GM12878 (cell line): ENCODE measurements around the gene ROBO1. TPM values are rescaled to one million over a fixed set of nuclear protein-coding genes. Genes with fewer than 3 reads are reported as not detected.

Source experiments
- ATAC-seq: fragments of 200-7000 bp; cut with Tn5 transposase; 3 replicates; pipeline ENCODE4 v1.9.1; 2020; ENCODE audit warnings: mild to moderate bottlenecking, moderate library complexity
- BruUV-seq: library from RNA; stranded (reverse); fragments of 400-500 nt; replicated peaks from 2 replicates; lab custom pipeline; 2021; lab: Mats Ljungman, UMichigan
- CTCF ChIA-PET: fragments of 300-600 bp; sonication (Branson Sonifier 250); formaldehyde crosslinking; extraction: SDS; loops from one replicate; lab custom pipeline; 2021; ENCODE audit warnings: inconsistent platforms; lab: Yijun Ruan, JAX
- POLR2A ChIA-PET: fragments of 350-600 bp; formaldehyde crosslinking; extraction: SDS; loops from one replicate; lab custom pipeline; 2021; ENCODE audit warnings: inconsistent platforms; lab: Charles Lee
- RAD21 ChIA-PET: fragments of 300-600 bp; sonication (Branson Sonifier 250); formaldehyde crosslinking; loops from one replicate; lab custom pipeline; 2023; ENCODE audit warnings: antibody characterized with exemption; ENCODE audit not compliant: unreplicated experiment; lab: Charles Lee
- SMC1A ChIA-PET: fragments of 300-600 bp; sonication (Branson Sonifier 250); formaldehyde crosslinking; loops from one replicate; lab custom pipeline; 2023; ENCODE audit not compliant: unreplicated experiment, uncharacterized antibody; lab: Charles Lee
- DNase-seq: peaks from one replicate; pipeline ENCODE4 v3.0.0-alpha.2; 2011; ENCODE audit warnings: low read depth, low spot score
- FAIRE-seq: peaks from 3 replicates; lab custom pipeline; 2011; peaks lifted over from hg19 to GRCh38; lab: Jason Lieb, UNC
- H2AFZ ChIP-seq: 2 replicates; pipeline ENCODE4 v1.6.0; 2011; ENCODE audit warnings: low read depth, low read length, control low read depth; ENCODE audit not compliant: control insufficient read depth
- H3K27ac ChIP-seq: 2 replicates; pipeline ENCODE4 v1.5.1; 2011; ENCODE audit warnings: control low read depth; ENCODE audit not compliant: control insufficient read depth, insufficient read depth
- H3K27me3 ChIP-seq, 2 experiments: replicated peaks in 1 of 2; 2 replicates each; pipeline versions ENCODE4 v1.6.0 to v1.6.1; 2011; ENCODE audit warnings: low read length in 1 of 2; ENCODE audit not compliant: control insufficient read depth in 2 of 2, insufficient read depth in 2 of 2
- H3K36me3 ChIP-seq, 2 experiments: 2 replicates each; pipeline ENCODE4 v1.5.1; 2011; ENCODE audit warnings: low read length in 1 of 2; ENCODE audit not compliant: control insufficient read depth in 2 of 2, insufficient read depth in 2 of 2
- H3K4me1 ChIP-seq: 2 replicates; pipeline ENCODE4 v1.6.1; 2011; ENCODE audit warnings: mild to moderate bottlenecking, low read length, moderate library complexity, mixed read lengths; ENCODE audit not compliant: control insufficient read depth, insufficient read depth
- H3K4me2 ChIP-seq: 2 replicates; pipeline ENCODE4 v1.6.0; 2011; ENCODE audit warnings: control low read depth; ENCODE audit not compliant: control insufficient read depth, insufficient read depth
- H3K4me3 ChIP-seq: fragments of 200-600 bp; sonication (generic); 2 replicates; pipeline ENCODE4 v1.5.1; 2016
- H3K79me2 ChIP-seq: 2 replicates; pipeline ENCODE4 v1.6.0; 2011; ENCODE audit warnings: low read length; ENCODE audit not compliant: control insufficient read depth, insufficient read depth
- H3K9ac ChIP-seq: 2 replicates; pipeline ENCODE4 v1.8.0; 2011; ENCODE audit warnings: low read length, control low read depth, mixed read lengths; ENCODE audit not compliant: control insufficient read depth, insufficient read depth
- H3K9me3 ChIP-seq: replicated peaks from 3 replicates; pipeline ENCODE4 v1.5.1; 2011; ENCODE audit warnings: mild to moderate bottlenecking, low read length; ENCODE audit not compliant: control insufficient read depth, insufficient read depth
- H4K20me1 ChIP-seq: 2 replicates; pipeline ENCODE4 v1.6.0; 2011; ENCODE audit not compliant: control insufficient read depth, insufficient read depth
- ATF7 ChIP-seq: fragments of 450-650 bp; IDR thresholded peaks from 2 replicates; pipeline ENCODE4 v1.6.1; 2016; ENCODE audit warnings: low read depth, mild to moderate bottlenecking
- CBFB ChIP-seq: IDR thresholded peaks from 2 replicates; pipeline ENCODE4 v1.6.1; 2016; ENCODE audit warnings: antibody characterized with exemption, low read depth
- CREM ChIP-seq: IDR thresholded peaks from 2 replicates; pipeline ENCODE4 v1.6.1; 2014; ENCODE audit warnings: antibody characterized with exemption, low read depth
- EED ChIP-seq: sonication (generic); IDR thresholded peaks from 2 replicates; pipeline ENCODE4 v1.6.1; 2016; ENCODE audit warnings: antibody characterized with exemption, low read depth
- GATAD2B ChIP-seq: fragments of 450-650 bp; conservative IDR thresholded peaks from 2 replicates; pipeline ENCODE4 v1.6.1; 2017; ENCODE audit warnings: low read depth, mild to moderate bottlenecking, moderate library complexity
- IKZF2 ChIP-seq, 2 experiments: fragments of 450-650 bp; IDR thresholded peaks; 2 replicates each; pipeline ENCODE4 v1.6.1; 2017; ENCODE audit warnings: mild to moderate bottlenecking in 2 of 2, moderate library complexity in 2 of 2
- MTA2 ChIP-seq: fragments of 450-650 bp; IDR thresholded peaks from 2 replicates; pipeline ENCODE4 v1.6.1; 2016; ENCODE audit warnings: low read depth, mild to moderate bottlenecking, moderate library complexity
- PAX5 ChIP-seq: IDR thresholded peaks from 2 replicates; pipeline ENCODE4 v1.6.1; 2011; ENCODE audit warnings: low read depth, low read length, borderline replicate concordance
- ZNF217 ChIP-seq: fragments of 450-650 bp; IDR thresholded peaks from 2 replicates; pipeline ENCODE4 v1.6.1; 2017; ENCODE audit warnings: antibody characterized with exemption, mild to moderate bottlenecking
- WGBS: methylation state at CpG from one replicate; pipeline ENCODE4 v1.1.6; 2016; ENCODE audit warnings: low lambda C conversion rate; ENCODE audit not compliant: insufficient replicate concordance, insufficient coverage; ENCODE audit errors: missing lambda C conversion rate; 5-methylcytosine and 5-hydroxymethylcytosine counted together
- in situ Hi-C: fragments of 300-500 bp; cut with MboI; formaldehyde crosslinking; loops from 9 replicates; pipeline ENCODE4 v1.14.3; 2018; ENCODE audit warnings: mixed read lengths
- intact Hi-C: fragments of 100-400 bp; cut with micrococcal nuclease; formaldehyde crosslinking; loops from one replicate; pipeline ENCODE4 v1.14.2; 2022; ENCODE audit not compliant: unreplicated experiment
- polyA plus RNA-seq, 11 experiments: library from polyadenylated mRNA; depleted of rRNA in 4 of 11; unstranded in 6 of 11; stranded (reverse) in 5 of 11; fragments of >200 nt; fragmentation: Nextera tagmentation in 4 of 11; fragmentation: Illumina TruSeq in 1 of 11; extraction: Ambion mirVana in 4 of 11; extraction: Trizol in 1 of 11; gene quantifications; 1 replicate in 1 of 11; 2 replicates in 10 of 11; pipeline versions ENCODE4 v1.2.1 to v1.2.3, GENCODE V29; 2011 to 2016; ENCODE audit warnings: inconsistent platforms in 2 of 11, missing spikeins in 2 of 11, low read depth in 1 of 11
- total RNA-seq, 4 experiments: library from RNA; depleted of rRNA in 3 of 4; stranded (reverse); fragments of >200 nt in 3 of 4; fragmentation: Illumina TruSeq in 1 of 4; extraction: Trizol in 1 of 4; gene quantifications; 2 replicates each; pipeline versions ENCODE4 v1.2.1 to v1.2.3, GENCODE V29; 2013 to 2021
- TF ChIP-seq, protein P1 (sequence below): fragments of 450-650 bp; formaldehyde crosslinking; IDR thresholded peaks from 2 replicates; pipeline ENCODE4 v1.4.0; 2020; ENCODE audit warnings: mild to moderate bottlenecking, moderate library complexity
- TF ChIP-seq, protein P2 (sequence below): fragments of 150-350 bp; IDR thresholded peaks from 2 replicates; pipeline ENCODE4 v1.6.1; 2014; ENCODE audit warnings: mild to moderate bottlenecking, low read depth, low read length
- TF ChIP-seq, protein P3 (sequence below): IDR thresholded peaks from 2 replicates; pipeline ENCODE4 v1.6.1; 2011; ENCODE audit warnings: mild to moderate bottlenecking, low read depth, low read length, moderate library complexity; ENCODE audit not compliant: insufficient replicate concordance
- TF ChIP-seq, protein P4 (sequence below): fragments of 450-650 bp; formaldehyde crosslinking; IDR thresholded peaks from 2 replicates; pipeline ENCODE4 v1.5.0; 2022; ENCODE audit warnings: mild to moderate bottlenecking, missing genetic modification characterization

ROBO1 gene
- total and polyA plus RNA-seq, 10 of the 15 experiments (the other 5 are each of a cell fraction or from before 2014, with no cell fraction given) = 0.29 to 46.5 (median 1.2) TPM

DNA sequence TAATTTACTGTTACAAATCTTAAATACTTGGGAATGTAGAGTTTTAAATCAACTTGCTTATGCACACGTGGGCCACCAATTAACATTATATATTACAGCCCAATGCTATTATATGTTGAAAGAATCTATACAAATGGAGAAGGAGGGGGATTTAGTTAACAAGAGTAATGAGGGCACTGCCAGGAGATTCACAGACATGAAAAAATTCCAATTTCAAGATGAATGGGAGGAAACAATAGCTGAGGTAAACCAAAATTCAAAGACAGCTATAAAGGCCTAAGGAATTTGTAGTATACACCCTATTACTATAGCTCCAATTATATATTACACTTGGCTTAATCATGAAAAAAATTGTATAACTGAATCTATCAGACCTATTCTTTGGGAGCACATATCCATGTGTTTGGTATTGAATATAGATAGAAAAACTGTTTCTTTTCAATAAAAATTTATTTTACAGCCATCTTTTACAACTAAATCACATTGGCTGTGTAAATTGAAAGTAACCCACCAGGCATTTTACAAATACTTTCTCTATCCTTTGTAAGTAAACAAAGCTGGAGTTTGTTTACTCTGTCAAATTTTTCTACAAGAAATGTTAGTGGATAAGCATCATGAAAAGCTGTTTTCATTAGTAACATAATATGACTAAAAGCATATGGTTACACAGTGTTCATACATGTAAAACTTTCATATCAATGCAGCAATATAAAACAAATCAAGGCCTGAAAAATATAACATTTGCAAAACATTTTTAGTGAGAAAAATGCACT lies 1045.8 kb downstream of the ROBO1 start:
- DNase-seq = no peak
- Histone ChIP-seq H3K27me3 (no peaks in the 10 kb centered on the region), H3K4me2 (no peak overlapping the region), H3K36me3 (no peaks in the 10 kb centered on the region), H3K9ac (no peak overlapping the region), H3K9me3 (no peaks in the 10 kb centered on the region; the same call in 2 of the 3 replicates), H3K4me3 (no peak overlapping the region), H3K27ac (no peak overlapping the region), H2AFZ (no peak overlapping the region), H4K20me1 (no peaks in the 10 kb centered on the region), H3K4me1 (no peaks in the 10 kb centered on the region), H3K79me2 (no peaks in the 10 kb centered on the region)
- in situ Hi-C loops = no loop called here
- intact Hi-C loops = no loop called here
- 61% methylated on average over 1 of the region's 1 CpG for WGBS
- ChIA-PET SMC1A (interaction anchor here (0.6 to 1.7 kb wide), 5 partner anchors 14 to 964 kb away, joined by 3 to 5 read pairs (median 4); no protein-coding TSS in a partner anchor), RAD21 (interaction anchor here (1.3 kb wide), 1 partner anchor 17 kb away, joined by 3 read pairs; no protein-coding TSS in a partner anchor), CTCF (interaction anchor here (1.6 kb wide), 1 partner anchor 10 kb away, joined by 4 read pairs; no protein-coding TSS in a partner anchor), POLR2A (no interaction called here)
- no peak for FAIRE-seq
- BruUV-seq = no TSS peak
- ATAC-seq = no peak
- TF ChIP-seq EED (no peak), CBFB (no peak), MTA2 (no peak), ZNF217 (no peak), IKZF2 (IDR thresholded peaks at IDR 0.05) (no peak), PAX5 (no peak), ATF7 (no peak), CREM (no peak), GATAD2B (no peak)
- TF ChIP-seq, protein P1, sequence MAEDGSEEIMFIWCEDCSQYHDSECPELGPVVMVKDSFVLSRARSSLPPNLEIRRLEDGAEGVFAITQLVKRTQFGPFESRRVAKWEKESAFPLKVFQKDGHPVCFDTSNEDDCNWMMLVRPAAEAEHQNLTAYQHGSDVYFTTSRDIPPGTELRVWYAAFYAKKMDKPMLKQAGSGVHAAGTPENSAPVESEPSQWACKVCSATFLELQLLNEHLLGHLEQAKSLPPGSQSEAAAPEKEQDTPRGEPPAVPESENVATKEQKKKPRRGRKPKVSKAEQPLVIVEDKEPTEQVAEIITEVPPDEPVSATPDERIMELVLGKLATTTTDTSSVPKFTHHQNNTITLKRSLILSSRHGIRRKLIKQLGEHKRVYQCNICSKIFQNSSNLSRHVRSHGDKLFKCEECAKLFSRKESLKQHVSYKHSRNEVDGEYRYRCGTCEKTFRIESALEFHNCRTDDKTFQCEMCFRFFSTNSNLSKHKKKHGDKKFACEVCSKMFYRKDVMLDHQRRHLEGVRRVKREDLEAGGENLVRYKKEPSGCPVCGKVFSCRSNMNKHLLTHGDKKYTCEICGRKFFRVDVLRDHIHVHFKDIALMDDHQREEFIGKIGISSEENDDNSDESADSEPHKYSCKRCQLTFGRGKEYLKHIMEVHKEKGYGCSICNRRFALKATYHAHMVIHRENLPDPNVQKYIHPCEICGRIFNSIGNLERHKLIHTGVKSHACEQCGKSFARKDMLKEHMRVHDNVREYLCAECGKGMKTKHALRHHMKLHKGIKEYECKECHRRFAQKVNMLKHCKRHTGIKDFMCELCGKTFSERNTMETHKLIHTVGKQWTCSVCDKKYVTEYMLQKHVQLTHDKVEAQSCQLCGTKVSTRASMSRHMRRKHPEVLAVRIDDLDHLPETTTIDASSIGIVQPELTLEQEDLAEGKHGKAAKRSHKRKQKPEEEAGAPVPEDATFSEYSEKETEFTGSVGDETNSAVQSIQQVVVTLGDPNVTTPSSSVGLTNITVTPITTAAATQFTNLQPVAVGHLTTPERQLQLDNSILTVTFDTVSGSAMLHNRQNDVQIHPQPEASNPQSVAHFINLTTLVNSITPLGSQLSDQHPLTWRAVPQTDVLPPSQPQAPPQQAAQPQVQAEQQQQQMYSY (CRISPR knock-in tag) = no peak
- TF ChIP-seq, protein P2, sequence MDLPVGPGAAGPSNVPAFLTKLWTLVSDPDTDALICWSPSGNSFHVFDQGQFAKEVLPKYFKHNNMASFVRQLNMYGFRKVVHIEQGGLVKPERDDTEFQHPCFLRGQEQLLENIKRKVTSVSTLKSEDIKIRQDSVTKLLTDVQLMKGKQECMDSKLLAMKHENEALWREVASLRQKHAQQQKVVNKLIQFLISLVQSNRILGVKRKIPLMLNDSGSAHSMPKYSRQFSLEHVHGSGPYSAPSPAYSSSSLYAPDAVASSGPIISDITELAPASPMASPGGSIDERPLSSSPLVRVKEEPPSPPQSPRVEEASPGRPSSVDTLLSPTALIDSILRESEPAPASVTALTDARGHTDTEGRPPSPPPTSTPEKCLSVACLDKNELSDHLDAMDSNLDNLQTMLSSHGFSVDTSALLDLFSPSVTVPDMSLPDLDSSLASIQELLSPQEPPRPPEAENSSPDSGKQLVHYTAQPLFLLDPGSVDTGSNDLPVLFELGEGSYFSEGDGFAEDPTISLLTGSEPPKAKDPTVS = no peak
- TF ChIP-seq, protein P3, sequence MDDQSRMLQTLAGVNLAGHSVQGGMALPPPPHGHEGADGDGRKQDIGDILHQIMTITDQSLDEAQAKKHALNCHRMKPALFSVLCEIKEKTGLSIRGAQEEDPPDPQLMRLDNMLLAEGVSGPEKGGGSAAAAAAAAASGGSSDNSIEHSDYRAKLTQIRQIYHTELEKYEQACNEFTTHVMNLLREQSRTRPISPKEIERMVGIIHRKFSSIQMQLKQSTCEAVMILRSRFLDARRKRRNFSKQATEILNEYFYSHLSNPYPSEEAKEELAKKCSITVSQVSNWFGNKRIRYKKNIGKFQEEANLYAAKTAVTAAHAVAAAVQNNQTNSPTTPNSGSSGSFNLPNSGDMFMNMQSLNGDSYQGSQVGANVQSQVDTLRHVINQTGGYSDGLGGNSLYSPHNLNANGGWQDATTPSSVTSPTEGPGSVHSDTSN = no peak
- TF ChIP-seq, protein P4, sequence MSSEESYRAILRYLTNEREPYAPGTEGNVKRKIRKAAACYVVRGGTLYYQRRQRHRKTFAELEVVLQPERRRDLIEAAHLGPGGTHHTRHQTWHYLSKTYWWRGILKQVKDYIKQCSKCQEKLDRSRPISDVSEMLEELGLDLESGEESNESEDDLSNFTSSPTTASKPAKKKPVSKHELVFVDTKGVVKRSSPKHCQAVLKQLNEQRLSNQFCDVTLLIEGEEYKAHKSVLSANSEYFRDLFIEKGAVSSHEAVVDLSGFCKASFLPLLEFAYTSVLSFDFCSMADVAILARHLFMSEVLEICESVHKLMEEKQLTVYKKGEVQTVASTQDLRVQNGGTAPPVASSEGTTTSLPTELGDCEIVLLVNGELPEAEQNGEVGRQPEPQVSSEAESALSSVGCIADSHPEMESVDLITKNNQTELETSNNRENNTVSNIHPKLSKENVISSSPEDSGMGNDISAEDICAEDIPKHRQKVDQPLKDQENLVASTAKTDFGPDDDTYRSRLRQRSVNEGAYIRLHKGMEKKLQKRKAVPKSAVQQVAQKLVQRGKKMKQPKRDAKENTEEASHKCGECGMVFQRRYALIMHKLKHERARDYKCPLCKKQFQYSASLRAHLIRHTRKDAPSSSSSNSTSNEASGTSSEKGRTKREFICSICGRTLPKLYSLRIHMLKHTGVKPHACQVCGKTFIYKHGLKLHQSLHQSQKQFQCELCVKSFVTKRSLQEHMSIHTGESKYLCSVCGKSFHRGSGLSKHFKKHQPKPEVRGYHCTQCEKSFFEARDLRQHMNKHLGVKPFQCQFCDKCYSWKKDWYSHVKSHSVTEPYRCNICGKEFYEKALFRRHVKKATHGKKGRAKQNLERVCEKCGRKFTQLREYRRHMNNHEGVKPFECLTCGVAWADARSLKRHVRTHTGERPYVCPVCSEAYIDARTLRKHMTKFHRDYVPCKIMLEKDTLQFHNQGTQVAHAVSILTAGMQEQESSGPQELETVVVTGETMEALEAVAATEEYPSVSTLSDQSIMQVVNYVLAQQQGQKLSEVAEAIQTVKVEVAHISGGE (CRISPR knock-in tag) = no peak
